K562 (cell line): Measurements from ENCODE around the gene BCAM. TPM values are rescaled to one million over a fixed set of nuclear protein-coding genes. Genes with fewer than 3 reads are reported as not detected.

Experiments
- ATF7 ChIP-seq: fragments of 450-650 bp; IDR thresholded peaks from 2 replicates; pipeline ENCODE4 v1.7.1; 2014; ENCODE audit warnings: mild to moderate bottlenecking, moderate library complexity
- MEIS2 ChIP-seq: fragments of 450-650 bp; IDR thresholded peaks from 2 replicates; pipeline ENCODE4 v1.6.1; 2014; ENCODE audit warnings: mild to moderate bottlenecking; ENCODE audit not compliant: partially characterized antibody
- NFE2 ChIP-seq: IDR thresholded peaks from 2 replicates; pipeline ENCODE4 v1.6.1; 2014; ENCODE audit warnings: antibody characterized with exemption, low read depth
- NFIX ChIP-seq: fragments of 250-450 bp; sonication (Bioruptor Pico); IDR thresholded peaks from 2 replicates; pipeline ENCODE4 v1.4.0; 2020; ENCODE audit warnings: low read depth, mild to moderate bottlenecking, moderate library complexity
- NR2C1 ChIP-seq, 2 experiments: fragments of 450-650 bp; IDR thresholded peaks; 2 replicates each; pipeline ENCODE4 v1.6.1; 2017; ENCODE audit warnings: mild to moderate bottlenecking in 2 of 2, antibody characterized with exemption in 1 of 2, inconsistent platforms in 1 of 2, missing compliant biosample characterization in 1 of 2, missing genetic modification characterization in 1 of 2
- polyA plus RNA-seq, 8 experiments: library from polyadenylated mRNA; depleted of rRNA in 4 of 8; stranded (reverse) in 5 of 8; unstranded in 3 of 8; fragments of >200 nt; fragmentation: Nextera tagmentation in 2 of 8; fragmentation: Illumina TruSeq in 1 of 8; extraction: Ambion mirVana in 2 of 8; extraction: Trizol in 1 of 8; gene quantifications; 2 replicates each; pipeline versions ENCODE4 v1.2.1 to v1.2.3, GENCODE V29; 2011 to 2014; ENCODE audit warnings: inconsistent platforms in 1 of 8, missing spikeins in 1 of 8
- total RNA-seq, 7 experiments: library from RNA; depleted of rRNA in 6 of 7; stranded (reverse); fragments of >200 nt in 6 of 7; fragmentation: Illumina TruSeq in 2 of 7; extraction: Trizol in 2 of 7; gene quantifications; 2 replicates each; pipeline versions ENCODE4 v1.2.1 to v1.2.3, GENCODE V29; 2011 to 2021; ENCODE audit warnings: low replicate concordance in 1 of 7
- TF ChIP-seq, protein P1 (sequence below): fragments of 450-650 bp; IDR thresholded peaks from 2 replicates; pipeline ENCODE4 v1.6.1; 2014; ENCODE audit warnings: low read depth, mild to moderate bottlenecking, moderate library complexity, borderline replicate concordance
- TF ChIP-seq, protein P2 (sequence below): fragments of 200-400 bp; formaldehyde crosslinking; IDR thresholded peaks from 2 replicates; pipeline ENCODE4 v1.6.1; 2017; ENCODE audit warnings: mild to moderate bottlenecking, low read depth, low read length, moderate library complexity
- TF ChIP-seq, protein P3 (sequence below), 2 experiments: fragments of 150-350 bp in 1 of 2; IDR thresholded peaks; 2 replicates each; pipeline ENCODE4 v1.6.1; 2012 to 2016; ENCODE audit warnings: low read depth in 2 of 2, low read length in 2 of 2, mild to moderate bottlenecking in 1 of 2, moderate library complexity in 1 of 2
- TF ChIP-seq, protein P4 (sequence below): IDR thresholded peaks from 2 replicates; pipeline ENCODE4 v1.6.1; 2016; ENCODE audit warnings: missing genetic modification characterization, missing compliant biosample characterization

The BCAM gene
- total and polyA plus RNA-seq, 9 of the 15 experiments (the other 6 are each of a cell fraction or from before 2014, with no cell fraction given), result 0.07 to 1.3 (median 0.33) TPM; not detected in 2

DNA sequence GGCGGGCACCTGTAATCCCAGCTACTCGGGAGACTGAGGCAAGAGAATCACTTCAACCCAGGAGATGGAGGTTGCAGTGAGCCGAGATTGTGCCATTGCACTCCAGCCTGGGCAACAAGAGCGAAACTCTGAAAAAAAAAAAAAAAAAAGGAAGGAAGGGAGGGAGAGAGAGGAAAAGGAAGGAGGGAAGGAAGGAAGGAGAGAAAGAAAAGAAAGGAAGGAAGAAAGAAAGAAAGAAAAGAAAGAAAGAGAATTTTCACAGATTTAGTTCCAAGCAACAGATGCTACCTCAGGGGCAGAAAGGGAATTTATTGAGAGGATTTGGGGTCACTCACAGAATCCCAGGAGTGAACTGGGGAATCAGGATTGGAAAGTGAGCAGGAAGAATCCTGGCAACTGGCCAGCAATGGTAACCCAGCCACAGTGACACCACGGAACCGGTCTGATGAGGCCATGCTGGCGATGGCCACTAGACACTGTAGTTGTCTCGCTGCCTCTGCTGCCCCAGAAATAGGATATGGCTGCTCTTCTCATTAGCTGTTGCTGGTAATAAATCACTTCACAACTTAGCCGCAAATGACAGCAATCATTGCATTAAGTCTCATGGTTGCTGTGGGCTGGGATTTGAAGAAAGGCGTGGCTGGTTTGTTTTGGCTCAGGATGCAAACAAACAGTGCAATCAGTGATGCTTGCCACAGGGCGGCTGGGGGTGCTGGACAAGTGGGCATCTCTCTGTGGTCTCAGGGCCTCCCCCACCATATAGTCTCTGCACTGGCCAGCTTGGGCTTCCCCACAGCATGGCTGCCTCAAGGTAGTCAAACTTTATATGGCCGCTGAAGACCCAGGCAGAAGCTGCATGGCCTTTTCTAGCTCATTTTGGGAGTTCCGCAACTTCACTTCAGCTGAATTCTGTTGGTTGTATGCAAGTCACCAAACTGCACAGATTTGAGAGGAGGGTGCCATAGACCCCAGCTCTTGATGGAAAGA lies 5.2 kb upstream of the BCAM start (continued):
- peak; percentile 36; the same call in 1 of the 2 replicates for TF ChIP-seq NFIX
- peak; percentile 93 for TF ChIP-seq MEIS2
- TF ChIP-seq, protein P1, sequence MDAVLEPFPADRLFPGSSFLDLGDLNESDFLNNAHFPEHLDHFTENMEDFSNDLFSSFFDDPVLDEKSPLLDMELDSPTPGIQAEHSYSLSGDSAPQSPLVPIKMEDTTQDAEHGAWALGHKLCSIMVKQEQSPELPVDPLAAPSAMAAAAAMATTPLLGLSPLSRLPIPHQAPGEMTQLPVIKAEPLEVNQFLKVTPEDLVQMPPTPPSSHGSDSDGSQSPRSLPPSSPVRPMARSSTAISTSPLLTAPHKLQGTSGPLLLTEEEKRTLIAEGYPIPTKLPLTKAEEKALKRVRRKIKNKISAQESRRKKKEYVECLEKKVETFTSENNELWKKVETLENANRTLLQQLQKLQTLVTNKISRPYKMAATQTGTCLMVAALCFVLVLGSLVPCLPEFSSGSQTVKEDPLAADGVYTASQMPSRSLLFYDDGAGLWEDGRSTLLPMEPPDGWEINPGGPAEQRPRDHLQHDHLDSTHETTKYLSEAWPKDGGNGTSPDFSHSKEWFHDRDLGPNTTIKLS, result no peak
- TF ChIP-seq, protein P2, sequence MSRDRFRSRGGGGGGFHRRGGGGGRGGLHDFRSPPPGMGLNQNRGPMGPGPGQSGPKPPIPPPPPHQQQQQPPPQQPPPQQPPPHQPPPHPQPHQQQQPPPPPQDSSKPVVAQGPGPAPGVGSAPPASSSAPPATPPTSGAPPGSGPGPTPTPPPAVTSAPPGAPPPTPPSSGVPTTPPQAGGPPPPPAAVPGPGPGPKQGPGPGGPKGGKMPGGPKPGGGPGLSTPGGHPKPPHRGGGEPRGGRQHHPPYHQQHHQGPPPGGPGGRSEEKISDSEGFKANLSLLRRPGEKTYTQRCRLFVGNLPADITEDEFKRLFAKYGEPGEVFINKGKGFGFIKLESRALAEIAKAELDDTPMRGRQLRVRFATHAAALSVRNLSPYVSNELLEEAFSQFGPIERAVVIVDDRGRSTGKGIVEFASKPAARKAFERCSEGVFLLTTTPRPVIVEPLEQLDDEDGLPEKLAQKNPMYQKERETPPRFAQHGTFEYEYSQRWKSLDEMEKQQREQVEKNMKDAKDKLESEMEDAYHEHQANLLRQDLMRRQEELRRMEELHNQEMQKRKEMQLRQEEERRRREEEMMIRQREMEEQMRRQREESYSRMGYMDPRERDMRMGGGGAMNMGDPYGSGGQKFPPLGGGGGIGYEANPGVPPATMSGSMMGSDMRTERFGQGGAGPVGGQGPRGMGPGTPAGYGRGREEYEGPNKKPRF, result no peak
- TF ChIP-seq, protein P3, sequence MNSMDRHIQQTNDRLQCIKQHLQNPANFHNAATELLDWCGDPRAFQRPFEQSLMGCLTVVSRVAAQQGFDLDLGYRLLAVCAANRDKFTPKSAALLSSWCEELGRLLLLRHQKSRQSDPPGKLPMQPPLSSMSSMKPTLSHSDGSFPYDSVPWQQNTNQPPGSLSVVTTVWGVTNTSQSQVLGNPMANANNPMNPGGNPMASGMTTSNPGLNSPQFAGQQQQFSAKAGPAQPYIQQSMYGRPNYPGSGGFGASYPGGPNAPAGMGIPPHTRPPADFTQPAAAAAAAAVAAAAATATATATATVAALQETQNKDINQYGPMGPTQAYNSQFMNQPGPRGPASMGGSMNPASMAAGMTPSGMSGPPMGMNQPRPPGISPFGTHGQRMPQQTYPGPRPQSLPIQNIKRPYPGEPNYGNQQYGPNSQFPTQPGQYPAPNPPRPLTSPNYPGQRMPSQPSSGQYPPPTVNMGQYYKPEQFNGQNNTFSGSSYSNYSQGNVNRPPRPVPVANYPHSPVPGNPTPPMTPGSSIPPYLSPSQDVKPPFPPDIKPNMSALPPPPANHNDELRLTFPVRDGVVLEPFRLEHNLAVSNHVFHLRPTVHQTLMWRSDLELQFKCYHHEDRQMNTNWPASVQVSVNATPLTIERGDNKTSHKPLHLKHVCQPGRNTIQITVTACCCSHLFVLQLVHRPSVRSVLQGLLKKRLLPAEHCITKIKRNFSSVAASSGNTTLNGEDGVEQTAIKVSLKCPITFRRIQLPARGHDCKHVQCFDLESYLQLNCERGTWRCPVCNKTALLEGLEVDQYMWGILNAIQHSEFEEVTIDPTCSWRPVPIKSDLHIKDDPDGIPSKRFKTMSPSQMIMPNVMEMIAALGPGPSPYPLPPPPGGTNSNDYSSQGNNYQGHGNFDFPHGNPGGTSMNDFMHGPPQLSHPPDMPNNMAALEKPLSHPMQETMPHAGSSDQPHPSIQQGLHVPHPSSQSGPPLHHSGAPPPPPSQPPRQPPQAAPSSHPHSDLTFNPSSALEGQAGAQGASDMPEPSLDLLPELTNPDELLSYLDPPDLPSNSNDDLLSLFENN (IDR thresholded peaks at IDR 0.05; ENCODE audit: low read depth in 2 of 2, low read length in 2 of 2), result no peak
- TF ChIP-seq NR2C1 (IDR thresholded peaks at IDR 0.05), result no peak
- TF ChIP-seq NR2C1 (tag; IDR thresholded peaks at IDR 0.05), result no peak
- TF ChIP-seq, protein P4, sequence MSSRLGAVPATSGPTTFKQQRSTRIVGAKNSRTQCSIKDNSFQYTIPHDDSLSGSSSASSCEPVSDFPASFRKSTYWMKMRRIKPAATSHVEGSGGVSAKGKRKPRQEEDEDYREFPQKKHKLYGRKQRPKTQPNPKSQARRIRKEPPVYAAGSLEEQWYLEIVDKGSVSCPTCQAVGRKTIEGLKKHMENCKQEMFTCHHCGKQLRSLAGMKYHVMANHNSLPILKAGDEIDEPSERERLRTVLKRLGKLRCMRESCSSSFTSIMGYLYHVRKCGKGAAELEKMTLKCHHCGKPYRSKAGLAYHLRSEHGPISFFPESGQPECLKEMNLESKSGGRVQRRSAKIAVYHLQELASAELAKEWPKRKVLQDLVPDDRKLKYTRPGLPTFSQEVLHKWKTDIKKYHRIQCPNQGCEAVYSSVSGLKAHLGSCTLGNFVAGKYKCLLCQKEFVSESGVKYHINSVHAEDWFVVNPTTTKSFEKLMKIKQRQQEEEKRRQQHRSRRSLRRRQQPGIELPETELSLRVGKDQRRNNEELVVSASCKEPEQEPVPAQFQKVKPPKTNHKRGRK (tag), result peak; percentile 85
- TF ChIP-seq ATF7, result no peak
- TF ChIP-seq NFE2, result no peak
